H1 (cell line): ENCODE results near the gene TSHZ2. TPM values are rescaled to one million over a fixed set of nuclear protein-coding genes. Genes with fewer than 3 reads are reported as not detected.

Experiments used
- CTCF ChIA-PET: fragments of 300-600 bp; sonication (Branson Sonifier 250); formaldehyde crosslinking; loops from one replicate; lab custom pipeline; 2021; ENCODE audit not compliant: partially characterized antibody; lab: Charles Lee
- POLR2A ChIA-PET: fragments of 300-600 bp; sonication (Branson Sonifier 250); formaldehyde crosslinking; loops from one replicate; lab custom pipeline; 2021; ENCODE audit warnings: inconsistent platforms; ENCODE audit not compliant: partially characterized antibody; lab: Charles Lee
- DNase-seq, 2 experiments: peaks; one replicate each; pipeline versions ENCODE4 v3.0.0 to v3.0.0-alpha.2; 2010 to 2022; ENCODE audit warnings: low spot score in 2 of 2, low read depth in 1 of 2, mixed read lengths in 1 of 2
- FAIRE-seq: peaks from 2 replicates; lab custom pipeline; 2011; peaks lifted over from hg19 to GRCh38; lab: Jason Lieb, UNC
- H2AFZ ChIP-seq: 2 replicates; pipeline ENCODE4 v1.8.1; 2012; ENCODE audit warnings: low read length, inconsistent platforms
- H2AK5ac ChIP-seq: 2 replicates; pipeline ENCODE4 v1.6.1; 2013; ENCODE audit warnings: low read depth, low read length
- H2BK120ac ChIP-seq: replicated peaks from 2 replicates; pipeline ENCODE3; 2013; ENCODE audit warnings: low read depth, low read length, inconsistent platforms
- H2BK12ac ChIP-seq: 2 replicates; pipeline ENCODE4 v1.6.1; 2013; ENCODE audit warnings: low read depth, low read length
- H2BK15ac ChIP-seq: 2 replicates; pipeline ENCODE4 v1.6.1; 2013; ENCODE audit warnings: low read length
- H2BK20ac ChIP-seq: 2 replicates; pipeline ENCODE4 v1.6.1; 2013; ENCODE audit warnings: low read length
- H2BK5ac ChIP-seq: 2 replicates; pipeline ENCODE4 v1.6.1; 2013; ENCODE audit warnings: low read depth, low read length
- H3K14ac ChIP-seq: 2 replicates; pipeline ENCODE4 v1.6.1; 2013; ENCODE audit warnings: inconsistent platforms; ENCODE audit not compliant: insufficient read length
- H3K18ac ChIP-seq: 2 replicates; pipeline ENCODE4 v1.6.1; 2013; ENCODE audit warnings: low read length; ENCODE audit errors: extremely low read depth
- H3K23ac ChIP-seq: 2 replicates; pipeline ENCODE4 v1.6.1; 2013; ENCODE audit warnings: inconsistent platforms; ENCODE audit not compliant: insufficient read length
- H3K23me2 ChIP-seq: 2 replicates; pipeline ENCODE4 v1.6.1; 2013; ENCODE audit warnings: low read depth, low read length
- H3K27ac ChIP-seq: 2 replicates; pipeline ENCODE4 v1.6.1; 2011; ENCODE audit warnings: low read depth, low read length, inconsistent platforms
- H3K27me3 ChIP-seq, 4 experiments: replicated peaks in 1 of 4; 1 replicate in 1 of 4; 2 replicates in 3 of 4; pipeline versions ENCODE4 v1.6.1 to v1.8.1; 2011 to 2013; ENCODE audit warnings: low read length in 3 of 4, mild to moderate bottlenecking in 3 of 4, inconsistent platforms in 2 of 4, mixed read lengths in 2 of 4, moderate library complexity in 1 of 4; ENCODE audit not compliant: control insufficient read depth in 3 of 4, insufficient read depth in 3 of 4; ENCODE audit errors: extremely low read depth in 1 of 4
- H3K36me3 ChIP-seq, 4 experiments: 2 replicates each; pipeline versions ENCODE4 v1.6.1 to v1.8.1; 2011 to 2013; ENCODE audit warnings: mild to moderate bottlenecking in 4 of 4, low read length in 3 of 4, moderate library complexity in 2 of 4, control low read depth in 1 of 4, inconsistent platforms in 1 of 4; ENCODE audit not compliant: insufficient read depth in 4 of 4, control insufficient read depth in 2 of 4
- H3K4ac ChIP-seq: replicated peaks from 2 replicates; pipeline ENCODE3; 2013; ENCODE audit warnings: low read length, low read depth, mixed read lengths, inconsistent platforms; ENCODE audit not compliant: insufficient read length
- H3K4me1 ChIP-seq, 4 experiments: replicated peaks in 1 of 4; 1 replicate in 1 of 4; 2 replicates in 3 of 4; pipeline versions ENCODE4 v1.6.1 to v1.8.1; 2011 to 2013; ENCODE audit warnings: low read length in 3 of 4, inconsistent platforms in 2 of 4, mixed read lengths in 1 of 4; ENCODE audit not compliant: insufficient read depth in 4 of 4, control insufficient read depth in 3 of 4
- H3K4me2 ChIP-seq, 2 experiments: 2 replicates each; pipeline versions ENCODE4 v1.6.1 to v1.8.1; 2011 to 2013; ENCODE audit warnings: low read depth in 2 of 2, low read length in 2 of 2, control low read depth in 1 of 2, inconsistent platforms in 1 of 2, mild to moderate bottlenecking in 1 of 2; ENCODE audit not compliant: insufficient read depth in 1 of 2
- H3K4me3 ChIP-seq, 4 experiments: fragments of 200-600, 300-600 bp in 1 of 4; sonication (generic), shearing (Covaris generic), sonication (Bioruptor Twin) in 1 of 4; 2 replicates each; pipeline versions ENCODE4 v1.5.1 to v1.8.1; 2011 to 2016; ENCODE audit warnings: low read length in 4 of 4, low read depth in 3 of 4, control low read depth in 2 of 4, inconsistent platforms in 2 of 4, mild to moderate bottlenecking in 2 of 4, mixed read lengths in 1 of 4, moderate library complexity in 1 of 4; ENCODE audit not compliant: insufficient read depth in 2 of 4; ENCODE audit errors: extremely low read depth in 1 of 4
- H3K56ac ChIP-seq: replicated peaks from 2 replicates; pipeline ENCODE3; 2013; ENCODE audit warnings: low read depth, mild to moderate bottlenecking, mixed read lengths, low read length, inconsistent platforms; ENCODE audit not compliant: insufficient read length
- H3K79me1 ChIP-seq: 2 replicates; pipeline ENCODE4 v1.6.1; 2013; ENCODE audit warnings: low read depth, low read length, control low read depth
- H3K79me2 ChIP-seq, 2 experiments: 2 replicates each; pipeline versions ENCODE4 v1.6.1 to v1.8.1; 2012 to 2013; ENCODE audit warnings: low read length in 2 of 2, mild to moderate bottlenecking in 2 of 2, inconsistent platforms in 1 of 2; ENCODE audit not compliant: insufficient read depth in 2 of 2, control insufficient read depth in 1 of 2
- H3K9ac ChIP-seq, 4 experiments: replicated peaks in 1 of 4; 1 replicate in 1 of 4; 2 replicates in 3 of 4; pipeline versions ENCODE4 v1.6.1 to v1.8.1; 2011 to 2013; ENCODE audit warnings: low read depth in 3 of 4, low read length in 3 of 4, control low read depth in 2 of 4, mild to moderate bottlenecking in 2 of 4, moderate library complexity in 2 of 4, inconsistent platforms in 1 of 4; ENCODE audit errors: extremely low read depth in 1 of 4
- H3K9me3 ChIP-seq, 2 experiments: 2 replicates each; pipeline versions ENCODE4 v1.6.1 to v1.8.1; 2012 to 2013; ENCODE audit warnings: mild to moderate bottlenecking in 2 of 2, moderate library complexity in 2 of 2, control low read depth in 1 of 2, inconsistent platforms in 1 of 2, low read depth in 1 of 2, low read length in 1 of 2, mixed read lengths in 1 of 2; ENCODE audit not compliant: insufficient read depth in 2 of 2
- H4K20me1 ChIP-seq, 2 experiments: replicated peaks in 1 of 2; 2 replicates each; pipeline versions ENCODE3 to v1.8.1; 2011 to 2013; ENCODE audit warnings: inconsistent platforms in 2 of 2, low read length in 2 of 2, mild to moderate bottlenecking in 1 of 2; ENCODE audit not compliant: insufficient read depth in 2 of 2, control insufficient read depth in 1 of 2
- H4K5ac ChIP-seq: 2 replicates; pipeline ENCODE4 v1.6.1; 2013; ENCODE audit warnings: low read length, low read depth, mixed read lengths, inconsistent platforms; ENCODE audit not compliant: insufficient read length
- H4K8ac ChIP-seq: 2 replicates; pipeline ENCODE4 v1.8.0; 2013; ENCODE audit warnings: mild to moderate bottlenecking, moderate library complexity, low read length, inconsistent platforms; ENCODE audit not compliant: insufficient read depth; ENCODE audit errors: extremely low read depth
- H4K91ac ChIP-seq: replicated peaks from 2 replicates; pipeline ENCODE3; 2013; ENCODE audit warnings: low read length, mixed read lengths, inconsistent platforms; ENCODE audit not compliant: insufficient read length
- ASH2L ChIP-seq: fragments of 200-600, 300-600 bp; sonication (generic); IDR thresholded peaks from one replicate; pipeline ENCODE4 v1.7.1; 2017; ENCODE audit warnings: low read length
- BRCA1 ChIP-seq: IDR thresholded peaks from 2 replicates; pipeline ENCODE4 v1.6.1; 2012; ENCODE audit warnings: low read depth, low read length, improper control_type of control experiment
- HDAC2 ChIP-seq, 2 experiments: fragments of 300-600 bp in 1 of 2; sonication (generic) in 1 of 2; IDR thresholded peaks; 2 replicates each; pipeline ENCODE4 v1.6.1; 2011 to 2012; ENCODE audit warnings: low read depth in 2 of 2, low read length in 2 of 2, mild to moderate bottlenecking in 2 of 2, moderate library complexity in 2 of 2, borderline replicate concordance in 1 of 2, inconsistent platforms in 1 of 2
- TAF7 ChIP-seq: optimal IDR thresholded peaks from 2 replicates; pipeline ENCODE3; 2011; ENCODE audit warnings: low read depth, mild to moderate bottlenecking, inconsistent platforms, low read length, moderate library complexity, borderline replicate concordance
- TCF12 ChIP-seq: IDR thresholded peaks from 2 replicates; pipeline ENCODE4 v1.6.1; 2011; ENCODE audit warnings: low read depth, mild to moderate bottlenecking, low read length
- WGBS, 2 experiments: shearing (Covaris generic) in 1 of 2; methylation state at CpG; one replicate each; pipeline versions ENCODE4 v1.1.6 to v1.1.7; 2013 to 2015; ENCODE audit warnings: low lambda C conversion rate in 2 of 2, mixed read lengths in 2 of 2, inconsistent platforms in 1 of 2, low coverage in 1 of 2, missing lambda C conversion rate in 1 of 2; ENCODE audit not compliant: insufficient replicate concordance in 2 of 2, insufficient coverage in 1 of 2, insufficient read length in 1 of 2; ENCODE audit errors: extremely low coverage in 1 of 2, missing lambda C conversion rate in 1 of 2; 5-methylcytosine and 5-hydroxymethylcytosine counted together
- polyA plus RNA-seq, 7 experiments: library from polyadenylated mRNA; depleted of rRNA in 3 of 7; stranded (reverse) in 5 of 7; unstranded in 2 of 7; fragments of >200 nt in 5 of 7; fragments of 200-250 nt in 2 of 7; gene quantifications; 1 replicate in 5 of 7; 2 replicates in 1 of 7; 4 replicates in 1 of 7; pipeline versions ENCODE4 v1.2.1 to v1.2.3, GENCODE V29; 2011 to 2013; ENCODE audit warnings: missing spikeins in 2 of 7, mixed read lengths in 2 of 7
- total RNA-seq: library from RNA; stranded (reverse); fragmentation: NEBNext Ultra II Directional; extraction: Animal tissue kit (Norgen Biotek cat#: 25700); gene quantifications from 2 replicates; pipeline ENCODE4 v1.2.1, GENCODE V29; 2021

Gene TSHZ2
- total and polyA plus RNA-seq, 2 of the 8 experiments (the other 6 are each of a cell fraction or from before 2014, with no cell fraction given) = 0.14 to 0.30 TPM

DNA sequence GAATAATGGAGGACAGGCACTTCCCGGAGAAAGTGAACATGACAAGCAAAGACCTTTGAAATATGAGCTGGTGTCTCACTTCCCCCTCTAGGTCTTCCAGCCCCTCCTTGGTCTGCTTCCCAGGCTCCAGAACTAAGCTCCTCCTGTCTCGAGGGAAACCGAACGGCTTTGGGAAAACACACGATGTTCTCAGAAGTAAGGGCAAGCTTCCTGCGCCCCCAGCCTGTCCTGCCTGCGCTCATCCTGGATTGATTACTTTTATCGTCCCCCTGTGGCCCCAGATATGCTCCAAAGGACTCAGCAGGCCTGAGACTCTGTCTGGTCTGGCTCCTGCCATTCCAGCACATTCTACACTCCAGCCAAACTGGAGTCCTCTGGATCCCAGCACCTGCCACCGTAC, 538.1 kb downstream of the TSHZ2 start:
- FAIRE-seq (no peak), DNase-seq (peak in 1 of 2 experiments; percentile 14)
- no peaks in the 10 kb centered on the region for H3K79me2 ChIP-seq
- POLR2A ChIA-PET = no interaction called here
- WGBS, 2 experiments = 91% methylated on average over 9 of the region's 9 CpGs; no CpG with 5 or more reads in 1 of the 2 experiments
- no peaks in the 10 kb centered on the region; a peak in 1 of 4 replicates for H3K9me3 ChIP-seq
- no peak overlapping the region for H3K56ac ChIP-seq
- no peaks in the 10 kb centered on the region for H3K36me3 ChIP-seq
- no peaks in the 10 kb centered on the region for H3K4me1 ChIP-seq
- no peak overlapping the region for H2BK12ac ChIP-seq
- no peak overlapping the region for H2BK20ac ChIP-seq
- no peak overlapping the region for H3K18ac ChIP-seq
- H2BK15ac ChIP-seq = no peak overlapping the region
- no peak overlapping the region for H4K91ac ChIP-seq
- H3K27ac ChIP-seq = no peak overlapping the region
- no peak overlapping the region for H3K14ac ChIP-seq
- CTCF ChIA-PET = interaction anchor here (0.6 to 0.7 kb wide), 2 partner anchors 9 to 129 kb away, joined by 3 read pairs; no protein-coding TSS in a partner anchor
- TF ChIP-seq BRCA1 = no peak
- no peak for TF ChIP-seq ASH2L
- TF ChIP-seq TCF12 = no peak
- TF ChIP-seq HDAC2 (IDR thresholded peaks at IDR 0.05; ENCODE audit: borderline replicate concordance in 1 of 2, low read depth in 2 of 2, low read length in 2 of 2) = no peak
- TF ChIP-seq TAF7 = no peak
- no peak overlapping the region for H3K4ac ChIP-seq
- no peaks in the 10 kb centered on the region for H4K20me1 ChIP-seq
- H2AFZ ChIP-seq = no peak overlapping the region
- no peaks in the 10 kb centered on the region for H3K79me1 ChIP-seq
- no peak overlapping the region for H3K4me2 ChIP-seq
- H2BK120ac ChIP-seq = no peak overlapping the region
- H3K23ac ChIP-seq = no peak overlapping the region
- no peak overlapping the region for H2BK5ac ChIP-seq
- no peak overlapping the region for H2AK5ac ChIP-seq
- no peak overlapping the region for H4K5ac ChIP-seq
- H3K27me3 ChIP-seq = no peaks in the 10 kb centered on the region
- no peak overlapping the region for H4K8ac ChIP-seq
- no peaks in the 10 kb centered on the region for H3K23me2 ChIP-seq
- H3K4me3 ChIP-seq = no peak overlapping the region
- no peak overlapping the region for H3K9ac ChIP-seq
